NCI-H748 (cell line): Measurements from ENCODE around the gene C3.
A peak's percentile ranks its signal among the peaks of the same experiment; 100 is the strongest.

Experiments used
- DNase-seq: peaks from one replicate; lab custom pipeline; 2025; ENCODE audit not compliant: unreplicated experiment; lab: John Stamatoyannopoulos, UW

C3 gene

GRCh38 chr19:6731822-6732221, 11.4 kb upstream of the C3 start:
- DNase-seq: no peak

GRCh38 chr19:6730941-6731670, 10.7 kb upstream of the C3 start:
- no peak for DNase-seq

DNA sequence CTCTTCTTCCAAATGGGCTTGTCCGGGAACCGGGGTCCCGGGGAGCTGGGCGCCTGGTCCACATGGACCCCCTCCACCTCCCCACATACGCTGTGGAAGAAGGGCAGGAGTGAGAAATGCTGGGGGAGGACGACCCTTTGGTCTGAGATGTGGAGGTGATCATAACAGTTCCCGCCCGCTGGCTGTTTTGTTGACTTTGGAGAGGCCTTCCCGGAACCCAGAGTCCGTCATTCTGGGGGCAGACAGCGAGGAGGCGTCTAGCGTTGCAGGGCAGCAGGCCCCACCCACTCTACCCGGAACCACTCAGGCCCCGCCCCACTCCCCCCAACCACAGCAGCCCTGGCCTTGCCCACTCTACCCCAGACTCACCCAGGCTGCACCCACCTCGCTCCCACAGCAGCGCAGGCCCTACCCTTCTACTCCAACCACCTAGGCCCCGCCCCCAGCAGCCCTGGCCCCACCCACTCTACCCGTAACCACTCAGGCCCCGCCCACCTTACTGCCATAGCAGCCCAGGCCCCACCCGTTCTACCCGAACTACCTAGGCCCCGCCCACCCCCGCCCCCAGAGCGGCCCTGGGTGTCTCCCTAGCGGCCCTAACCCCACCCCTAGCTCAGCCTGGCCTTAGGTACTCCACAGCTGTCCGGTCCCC, 9.8 kb upstream of the C3 start:
- peak; percentile 48 for DNase-seq

DNA sequence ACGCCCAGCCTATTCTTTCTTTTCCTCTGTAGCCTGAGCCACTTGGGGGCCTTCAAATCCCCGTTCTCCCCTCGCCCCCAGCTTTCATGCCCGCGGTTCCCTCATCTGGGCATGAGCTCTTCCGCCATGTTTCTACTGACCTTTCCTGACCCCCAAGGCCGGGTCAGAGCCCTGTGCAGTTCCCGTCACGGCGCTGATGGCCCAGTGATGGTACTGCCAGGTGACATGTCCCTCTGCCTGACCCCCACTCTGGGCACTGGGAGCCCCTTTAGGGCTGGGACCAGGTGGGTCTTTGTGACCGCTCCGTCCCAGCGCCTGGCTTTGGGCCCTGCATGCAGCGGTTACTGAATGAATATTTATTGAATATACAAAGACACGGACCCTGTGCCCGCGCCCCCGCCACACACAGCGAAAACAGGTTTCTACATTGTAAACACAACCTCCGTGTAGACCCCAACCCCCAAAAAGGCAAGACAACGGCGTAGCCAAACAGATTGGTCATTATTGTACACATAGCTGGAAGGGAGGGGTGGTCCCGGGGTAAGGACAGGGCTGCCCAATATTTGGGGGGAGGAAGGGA, 9.2 kb upstream of the C3 start:
- DNase-seq: no peak

GRCh38 chr19:6728346-6728745, 7.9 kb upstream of the C3 start:
- DNase-seq: no peak

GRCh38 chr19:6725513-6726231, 5.2 kb upstream of the C3 start:
- no peak for DNase-seq

DNA sequence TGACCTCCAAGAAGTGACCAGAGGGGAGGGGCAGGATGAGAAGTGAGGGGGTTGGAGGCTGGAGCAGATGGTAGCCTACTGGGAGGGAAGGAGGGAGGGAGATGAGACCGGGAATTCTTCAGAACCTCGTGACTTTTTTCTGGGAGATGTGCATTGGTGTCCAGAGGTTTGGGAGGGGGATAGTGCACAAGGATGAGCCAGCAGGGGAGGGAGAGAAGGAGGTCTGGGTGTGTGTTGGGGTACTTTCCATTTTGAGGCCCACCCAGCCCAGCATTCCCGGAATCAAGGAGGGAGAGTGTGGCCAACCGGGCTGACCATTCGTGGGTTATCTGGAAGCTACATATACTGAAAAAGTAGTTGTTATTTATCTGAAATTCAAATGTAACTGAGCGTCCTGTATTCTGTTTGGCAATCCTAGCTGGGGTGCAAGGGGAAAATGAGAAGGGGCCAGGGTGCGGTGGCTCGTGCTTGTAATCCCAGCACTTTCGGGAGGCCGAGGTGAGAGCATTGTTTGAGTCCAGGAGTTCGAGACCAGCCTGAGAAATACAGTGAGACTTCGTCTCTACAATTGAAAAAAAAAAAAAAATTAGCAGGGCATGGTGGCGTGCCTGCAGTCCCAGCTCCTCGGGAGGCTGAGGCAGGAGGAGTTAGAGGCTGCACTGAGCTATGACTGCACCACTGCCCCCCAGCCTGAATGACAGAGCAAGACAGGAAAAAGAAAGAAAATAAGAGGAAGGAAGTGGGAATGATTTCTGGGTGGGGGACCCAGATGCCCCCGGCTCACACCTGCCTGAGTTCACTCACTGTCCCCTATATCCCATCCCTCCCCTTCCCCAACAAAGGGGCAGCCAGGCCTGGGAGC, 4.4 kb upstream of the C3 start:
- no peak for DNase-seq

DNA sequence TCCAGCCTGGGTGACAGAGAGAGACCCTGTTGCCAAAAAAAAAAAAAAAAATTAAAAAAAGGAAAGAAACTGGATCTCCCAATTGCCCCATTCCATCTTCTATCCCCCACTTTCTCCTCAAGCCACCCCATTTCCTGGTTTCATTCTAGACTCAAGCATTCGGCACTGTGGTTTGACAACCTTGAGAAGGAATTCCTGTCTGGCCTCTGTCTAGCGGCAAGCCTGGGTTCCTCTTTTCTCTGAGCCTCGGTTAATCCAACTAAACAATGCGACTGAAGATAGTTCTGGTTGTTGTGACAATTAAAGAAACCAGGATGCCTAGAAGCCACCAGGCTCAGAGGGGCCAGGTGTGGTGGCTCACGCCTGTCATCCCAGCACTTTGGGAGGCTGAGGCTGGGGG, 3.3 kb upstream of the C3 start:
- DNase-seq: no peak

- no peak for DNase-seq
These were observed 2.7 kb upstream of the C3 start for GRCh38 chr19:6723108-6723618.

DNA sequence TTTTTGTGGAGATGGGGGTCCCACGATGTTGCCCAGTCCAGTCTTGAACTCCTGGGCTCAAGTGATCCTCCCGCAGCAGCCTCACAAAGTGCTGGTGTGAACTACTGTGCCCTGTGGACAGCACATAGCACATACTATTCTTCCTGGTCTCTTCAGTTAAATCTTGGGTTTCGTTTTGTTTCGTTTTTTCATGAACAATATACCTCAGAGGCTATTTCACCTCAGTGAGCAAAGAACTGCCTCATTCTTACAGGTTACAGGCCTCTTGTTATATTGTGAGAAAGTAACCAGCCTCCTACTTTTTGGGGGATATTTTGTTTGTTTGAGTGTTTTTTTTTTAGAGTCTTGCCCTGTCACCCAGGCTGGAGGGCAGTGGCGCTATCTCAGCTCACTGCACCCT, 1.3 kb upstream of the C3 start:
- no peak for DNase-seq

GRCh38 chr19:6721138-6721474, 656 bp upstream of the C3 start:
- DNase-seq: no peak

DNA sequence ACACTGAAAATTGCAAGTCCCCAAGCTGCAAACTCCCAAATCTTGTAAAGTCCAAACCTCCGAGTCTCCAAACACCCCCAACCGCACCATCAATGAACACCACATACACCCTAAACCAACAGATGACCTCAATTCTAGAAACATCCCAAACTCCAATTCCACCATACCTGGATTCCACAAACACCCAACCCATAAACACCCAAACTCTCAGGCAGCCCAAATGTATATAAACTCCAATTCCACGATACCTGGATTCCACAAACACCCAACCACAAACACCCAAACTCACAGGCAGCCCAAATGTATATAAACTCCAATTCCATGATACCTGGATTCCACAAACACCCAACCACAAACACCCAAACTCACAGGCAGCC, 470 bp downstream of the C3 start:
- DNase-seq: no peak

GRCh38 chr19:6719540-6719861, 949 bp downstream of the C3 start:
- DNase-seq: no peak

DNA sequence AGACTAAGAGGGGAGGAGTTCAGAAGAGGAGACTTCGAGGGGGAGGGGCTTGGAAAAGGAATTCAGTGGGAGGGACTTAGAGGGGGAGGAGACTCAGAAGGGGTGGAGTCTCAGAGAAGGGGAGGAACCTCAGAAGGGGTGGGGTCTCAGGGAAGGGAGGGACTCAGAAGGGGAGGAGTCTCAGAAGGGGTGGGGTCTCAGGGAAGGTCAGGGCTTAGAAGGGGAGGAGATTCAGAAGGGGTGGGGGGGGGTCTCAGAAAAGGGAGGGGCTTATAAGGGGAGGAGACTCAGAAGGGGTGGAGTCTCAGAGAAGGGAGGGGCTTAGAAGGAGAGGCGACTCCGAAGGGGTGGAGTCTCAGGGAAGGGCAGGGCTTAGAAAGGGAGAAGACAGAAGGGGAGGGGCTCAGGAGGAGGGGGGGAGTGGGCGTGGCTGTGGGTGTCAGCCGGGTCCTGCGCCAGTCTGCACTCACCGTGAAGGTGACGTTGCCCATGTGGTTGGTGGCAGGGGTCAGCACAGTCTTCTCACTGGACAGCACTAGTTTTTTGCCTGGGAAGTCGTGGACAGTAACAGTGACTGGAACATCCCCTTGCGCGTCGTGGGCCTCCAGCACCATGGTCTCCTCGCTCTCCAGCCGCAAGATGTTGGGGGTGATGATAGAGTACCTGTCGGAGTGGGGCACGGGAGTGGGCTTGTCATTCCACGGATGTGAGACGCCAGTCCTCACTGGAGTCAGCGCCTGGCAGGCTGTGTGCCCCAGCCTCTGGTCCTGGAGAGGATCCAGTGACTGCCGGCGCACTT, 1.5 kb downstream of the C3 start:
- no peak for DNase-seq

DNA sequence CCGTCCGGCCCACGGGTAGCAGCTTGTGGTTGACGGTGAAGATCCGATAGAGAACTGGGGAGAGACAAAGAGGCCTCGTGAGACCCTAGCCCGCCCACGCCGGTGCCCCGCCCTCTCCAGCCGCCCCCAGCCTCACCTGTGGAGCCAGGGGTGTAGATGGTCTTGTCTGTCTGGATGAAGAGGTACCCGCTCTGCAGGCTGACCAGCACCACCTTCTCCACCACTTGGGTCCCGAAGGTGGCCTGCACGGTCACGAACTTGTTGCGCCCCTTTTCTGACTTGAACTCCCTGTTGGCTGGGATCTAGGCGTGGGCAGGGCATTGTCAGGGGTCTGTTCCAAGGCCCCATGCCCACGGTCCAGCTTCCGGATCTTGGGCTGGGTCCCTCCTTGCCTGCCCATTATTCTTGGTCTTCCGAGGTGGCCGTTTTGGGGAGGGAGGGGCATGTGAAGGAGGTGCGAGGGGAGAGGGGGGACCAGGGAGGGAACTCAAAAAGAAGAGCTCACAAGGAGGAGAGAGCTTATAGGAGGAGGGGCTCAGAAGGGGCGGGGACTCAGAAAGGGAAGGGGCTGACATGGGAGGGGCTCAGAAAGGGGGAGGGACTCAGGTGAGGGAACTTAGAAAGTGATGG, 2.2 kb downstream of the C3 start:
- no peak for DNase-seq

DNA sequence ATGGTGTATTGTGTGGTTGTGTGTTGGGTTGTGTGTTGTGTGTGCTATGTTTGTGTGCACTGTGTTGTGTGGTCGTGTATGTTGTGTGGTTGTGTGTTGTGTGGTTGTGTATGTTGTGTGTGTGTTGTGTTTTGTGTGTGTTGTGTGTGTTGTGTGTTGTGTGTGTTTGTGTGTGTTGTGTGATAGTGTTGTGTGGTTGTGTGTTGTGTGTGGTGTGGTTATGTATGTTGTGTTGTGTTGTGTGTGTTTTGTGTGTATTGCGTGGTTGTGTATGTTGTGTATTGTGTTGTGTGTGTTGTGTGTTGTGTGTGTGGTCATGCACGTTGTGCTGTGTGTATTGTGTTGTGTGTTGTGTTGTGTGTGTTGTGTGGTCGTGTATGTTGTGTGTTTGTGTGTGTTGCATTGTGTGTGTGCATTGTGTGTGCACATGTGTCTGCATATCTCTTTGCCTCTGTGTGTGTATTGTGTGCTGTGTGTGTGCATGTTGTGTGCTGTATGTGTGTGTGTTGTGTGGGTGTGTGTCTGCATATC, 2.9 kb downstream of the C3 start:
- DNase-seq: no peak

GRCh38 chr19:6717036-6717435, 3.4 kb downstream of the C3 start:
- DNase-seq: no peak

DNA sequence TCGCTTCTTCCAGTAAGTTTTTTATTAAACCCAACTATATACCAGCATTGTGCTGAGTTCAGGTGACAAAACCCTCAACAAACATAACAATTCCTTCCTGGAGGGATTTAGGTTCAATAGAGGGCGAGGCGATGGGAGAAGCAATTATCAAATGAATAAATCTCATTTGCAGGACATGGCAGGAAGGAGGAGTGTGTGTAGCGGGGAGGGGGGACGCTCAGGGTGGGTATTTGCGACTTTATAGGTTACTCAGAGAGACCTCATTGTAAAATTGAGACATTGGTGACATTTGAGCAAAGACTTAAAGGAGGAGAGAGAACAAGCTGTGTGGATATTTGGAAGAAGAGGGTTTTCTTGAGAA, 3.9 kb downstream of the C3 start:
- DNase-seq: no peak

- DNase-seq: no peak
These were observed 5.5 kb downstream of the C3 start for GRCh38 chr19:6714749-6715555.
